H1 (cell line): Measurements from ENCODE around the gene PDK4. TPM values are rescaled to one million over a fixed set of nuclear protein-coding genes. Genes with fewer than 3 reads are reported as not detected.

Experiments used
- CTCF ChIA-PET: fragments of 300-600 bp; sonication (Branson Sonifier 250); formaldehyde crosslinking; loops from one replicate; lab custom pipeline; 2021; ENCODE audit not compliant: partially characterized antibody; lab: Charles Lee
- POLR2A ChIA-PET: fragments of 300-600 bp; sonication (Branson Sonifier 250); formaldehyde crosslinking; loops from one replicate; lab custom pipeline; 2021; ENCODE audit warnings: inconsistent platforms; ENCODE audit not compliant: partially characterized antibody; lab: Charles Lee
- DNase-seq, 2 experiments: peaks; one replicate each; pipeline versions ENCODE4 v3.0.0 to v3.0.0-alpha.2; 2010 to 2022; ENCODE audit warnings: low spot score in 2 of 2, low read depth in 1 of 2, mixed read lengths in 1 of 2
- FAIRE-seq: peaks from 2 replicates; lab custom pipeline; 2011; peaks lifted over from hg19 to GRCh38; lab: Jason Lieb, UNC
- H2AFZ ChIP-seq: 2 replicates; pipeline ENCODE4 v1.8.1; 2012; ENCODE audit warnings: low read length, inconsistent platforms
- H2AK5ac ChIP-seq: 2 replicates; pipeline ENCODE4 v1.6.1; 2013; ENCODE audit warnings: low read depth, low read length
- H2BK120ac ChIP-seq: replicated peaks from 2 replicates; pipeline ENCODE3; 2013; ENCODE audit warnings: low read depth, low read length, inconsistent platforms
- H2BK12ac ChIP-seq: 2 replicates; pipeline ENCODE4 v1.6.1; 2013; ENCODE audit warnings: low read depth, low read length
- H2BK15ac ChIP-seq: 2 replicates; pipeline ENCODE4 v1.6.1; 2013; ENCODE audit warnings: low read length
- H2BK20ac ChIP-seq: 2 replicates; pipeline ENCODE4 v1.6.1; 2013; ENCODE audit warnings: low read length
- H2BK5ac ChIP-seq: 2 replicates; pipeline ENCODE4 v1.6.1; 2013; ENCODE audit warnings: low read depth, low read length
- H3K14ac ChIP-seq: 2 replicates; pipeline ENCODE4 v1.6.1; 2013; ENCODE audit warnings: inconsistent platforms; ENCODE audit not compliant: insufficient read length
- H3K18ac ChIP-seq: 2 replicates; pipeline ENCODE4 v1.6.1; 2013; ENCODE audit warnings: low read length; ENCODE audit errors: extremely low read depth
- H3K23ac ChIP-seq: 2 replicates; pipeline ENCODE4 v1.6.1; 2013; ENCODE audit warnings: inconsistent platforms; ENCODE audit not compliant: insufficient read length
- H3K23me2 ChIP-seq: 2 replicates; pipeline ENCODE4 v1.6.1; 2013; ENCODE audit warnings: low read depth, low read length
- H3K27ac ChIP-seq: 2 replicates; pipeline ENCODE4 v1.6.1; 2011; ENCODE audit warnings: low read depth, low read length, inconsistent platforms
- H3K27me3 ChIP-seq, 4 experiments: replicated peaks in 1 of 4; 1 replicate in 1 of 4; 2 replicates in 3 of 4; pipeline versions ENCODE4 v1.6.1 to v1.8.1; 2011 to 2013; ENCODE audit warnings: low read length in 3 of 4, mild to moderate bottlenecking in 3 of 4, inconsistent platforms in 2 of 4, mixed read lengths in 2 of 4, moderate library complexity in 1 of 4; ENCODE audit not compliant: control insufficient read depth in 3 of 4, insufficient read depth in 3 of 4; ENCODE audit errors: extremely low read depth in 1 of 4
- H3K36me3 ChIP-seq, 4 experiments: 2 replicates each; pipeline versions ENCODE4 v1.6.1 to v1.8.1; 2011 to 2013; ENCODE audit warnings: mild to moderate bottlenecking in 4 of 4, low read length in 3 of 4, moderate library complexity in 2 of 4, control low read depth in 1 of 4, inconsistent platforms in 1 of 4; ENCODE audit not compliant: insufficient read depth in 4 of 4, control insufficient read depth in 2 of 4
- H3K4ac ChIP-seq: replicated peaks from 2 replicates; pipeline ENCODE3; 2013; ENCODE audit warnings: low read length, low read depth, mixed read lengths, inconsistent platforms; ENCODE audit not compliant: insufficient read length
- H3K4me1 ChIP-seq, 4 experiments: replicated peaks in 1 of 4; 1 replicate in 1 of 4; 2 replicates in 3 of 4; pipeline versions ENCODE4 v1.6.1 to v1.8.1; 2011 to 2013; ENCODE audit warnings: low read length in 3 of 4, inconsistent platforms in 2 of 4, mixed read lengths in 1 of 4; ENCODE audit not compliant: insufficient read depth in 4 of 4, control insufficient read depth in 3 of 4
- H3K4me2 ChIP-seq, 2 experiments: 2 replicates each; pipeline versions ENCODE4 v1.6.1 to v1.8.1; 2011 to 2013; ENCODE audit warnings: low read depth in 2 of 2, low read length in 2 of 2, control low read depth in 1 of 2, inconsistent platforms in 1 of 2, mild to moderate bottlenecking in 1 of 2; ENCODE audit not compliant: insufficient read depth in 1 of 2
- H3K4me3 ChIP-seq, 4 experiments: fragments of 200-600, 300-600 bp in 1 of 4; sonication (generic), shearing (Covaris generic), sonication (Bioruptor Twin) in 1 of 4; 2 replicates each; pipeline versions ENCODE4 v1.5.1 to v1.8.1; 2011 to 2016; ENCODE audit warnings: low read length in 4 of 4, low read depth in 3 of 4, control low read depth in 2 of 4, inconsistent platforms in 2 of 4, mild to moderate bottlenecking in 2 of 4, mixed read lengths in 1 of 4, moderate library complexity in 1 of 4; ENCODE audit not compliant: insufficient read depth in 2 of 4; ENCODE audit errors: extremely low read depth in 1 of 4
- H3K56ac ChIP-seq: replicated peaks from 2 replicates; pipeline ENCODE3; 2013; ENCODE audit warnings: low read depth, mild to moderate bottlenecking, mixed read lengths, low read length, inconsistent platforms; ENCODE audit not compliant: insufficient read length
- H3K79me1 ChIP-seq: 2 replicates; pipeline ENCODE4 v1.6.1; 2013; ENCODE audit warnings: low read depth, low read length, control low read depth
- H3K79me2 ChIP-seq, 2 experiments: 2 replicates each; pipeline versions ENCODE4 v1.6.1 to v1.8.1; 2012 to 2013; ENCODE audit warnings: low read length in 2 of 2, mild to moderate bottlenecking in 2 of 2, inconsistent platforms in 1 of 2; ENCODE audit not compliant: insufficient read depth in 2 of 2, control insufficient read depth in 1 of 2
- H3K9ac ChIP-seq, 4 experiments: replicated peaks in 1 of 4; 1 replicate in 1 of 4; 2 replicates in 3 of 4; pipeline versions ENCODE4 v1.6.1 to v1.8.1; 2011 to 2013; ENCODE audit warnings: low read depth in 3 of 4, low read length in 3 of 4, control low read depth in 2 of 4, mild to moderate bottlenecking in 2 of 4, moderate library complexity in 2 of 4, inconsistent platforms in 1 of 4; ENCODE audit errors: extremely low read depth in 1 of 4
- H3K9me3 ChIP-seq, 2 experiments: 2 replicates each; pipeline versions ENCODE4 v1.6.1 to v1.8.1; 2012 to 2013; ENCODE audit warnings: mild to moderate bottlenecking in 2 of 2, moderate library complexity in 2 of 2, control low read depth in 1 of 2, inconsistent platforms in 1 of 2, low read depth in 1 of 2, low read length in 1 of 2, mixed read lengths in 1 of 2; ENCODE audit not compliant: insufficient read depth in 2 of 2
- H4K20me1 ChIP-seq, 2 experiments: replicated peaks in 1 of 2; 2 replicates each; pipeline versions ENCODE3 to v1.8.1; 2011 to 2013; ENCODE audit warnings: inconsistent platforms in 2 of 2, low read length in 2 of 2, mild to moderate bottlenecking in 1 of 2; ENCODE audit not compliant: insufficient read depth in 2 of 2, control insufficient read depth in 1 of 2
- H4K5ac ChIP-seq: 2 replicates; pipeline ENCODE4 v1.6.1; 2013; ENCODE audit warnings: low read length, low read depth, mixed read lengths, inconsistent platforms; ENCODE audit not compliant: insufficient read length
- H4K8ac ChIP-seq: 2 replicates; pipeline ENCODE4 v1.8.0; 2013; ENCODE audit warnings: mild to moderate bottlenecking, moderate library complexity, low read length, inconsistent platforms; ENCODE audit not compliant: insufficient read depth; ENCODE audit errors: extremely low read depth
- H4K91ac ChIP-seq: replicated peaks from 2 replicates; pipeline ENCODE3; 2013; ENCODE audit warnings: low read length, mixed read lengths, inconsistent platforms; ENCODE audit not compliant: insufficient read length
- ATF2 ChIP-seq: IDR thresholded peaks from 2 replicates; pipeline ENCODE4 v1.6.1; 2012; ENCODE audit warnings: low read length, inconsistent platforms
- BCL11A ChIP-seq, 2 experiments: IDR thresholded peaks; one replicate each; pipeline ENCODE4 v1.6.1; 2011; ENCODE audit warnings: low read depth in 2 of 2, low read length in 2 of 2, mild to moderate bottlenecking in 2 of 2
- CBX5 ChIP-seq: fragments of 300-800, 300-1000 bp; sonication (generic); IDR thresholded peaks from 2 replicates; pipeline ENCODE4 v1.7.1; 2016; ENCODE audit warnings: antibody characterized with exemption, low read length, low read depth
- GABPA ChIP-seq: IDR thresholded peaks from 2 replicates; pipeline ENCODE4 v1.6.1; 2011; ENCODE audit warnings: mild to moderate bottlenecking, low read length, moderate library complexity, borderline replicate concordance; ENCODE audit not compliant: insufficient read depth
- HDAC2 ChIP-seq, 2 experiments: fragments of 300-600 bp in 1 of 2; sonication (generic) in 1 of 2; IDR thresholded peaks; 2 replicates each; pipeline ENCODE4 v1.6.1; 2011 to 2012; ENCODE audit warnings: low read depth in 2 of 2, low read length in 2 of 2, mild to moderate bottlenecking in 2 of 2, moderate library complexity in 2 of 2, borderline replicate concordance in 1 of 2, inconsistent platforms in 1 of 2
- MAFK ChIP-seq: IDR thresholded peaks from 2 replicates; pipeline ENCODE4 v1.6.1; 2012; ENCODE audit warnings: low read depth, mild to moderate bottlenecking, improper control_type of control experiment, low read length
- PHF8 ChIP-seq: fragments of 200-600 bp; sonication (generic); conservative IDR thresholded peaks from 2 replicates; pipeline ENCODE4 v1.7.1; 2012; ENCODE audit warnings: low read depth, mild to moderate bottlenecking, inconsistent platforms, low read length, moderate library complexity
- POLR2A ChIP-seq, 2 experiments: IDR thresholded peaks; 1 replicate in 1 of 2; 2 replicates in 1 of 2; pipeline ENCODE4 v1.6.1; 2011; ENCODE audit warnings: low read depth in 2 of 2, low read length in 2 of 2, mild to moderate bottlenecking in 2 of 2; ENCODE audit errors: control extremely low read depth in 1 of 2
- RAD21 ChIP-seq, 2 experiments: IDR thresholded peaks in 1 of 2; conservative IDR thresholded peaks in 1 of 2; 2 replicates each; pipeline ENCODE4 v1.6.1; 2011; ENCODE audit warnings: low read depth in 2 of 2, low read length in 2 of 2, improper control_type of control experiment in 1 of 2, inconsistent platforms in 1 of 2, mild to moderate bottlenecking in 1 of 2, moderate library complexity in 1 of 2
- SAP30 ChIP-seq: fragments of 300-600 bp; sonication (generic); IDR thresholded peaks from 2 replicates; pipeline ENCODE4 v1.7.1; 2012; ENCODE audit warnings: low read length, moderate library complexity, mild to moderate bottlenecking, inconsistent platforms; ENCODE audit not compliant: insufficient read depth, insufficient replicate concordance
- SIN3A ChIP-seq, 2 experiments: IDR thresholded peaks in 1 of 2; conservative IDR thresholded peaks in 1 of 2; 2 replicates each; pipeline ENCODE4 v1.6.1; 2011 to 2012; ENCODE audit warnings: low read length in 2 of 2, improper control_type of control experiment in 1 of 2, low read depth in 1 of 2, mild to moderate bottlenecking in 1 of 2
- SP2 ChIP-seq: IDR thresholded peaks from 2 replicates; pipeline ENCODE4 v1.6.1; 2012; ENCODE audit warnings: mild to moderate bottlenecking, low read length, inconsistent platforms
- WGBS, 2 experiments: shearing (Covaris generic) in 1 of 2; methylation state at CpG; one replicate each; pipeline versions ENCODE4 v1.1.6 to v1.1.7; 2013 to 2015; ENCODE audit warnings: low lambda C conversion rate in 2 of 2, mixed read lengths in 2 of 2, inconsistent platforms in 1 of 2, low coverage in 1 of 2, missing lambda C conversion rate in 1 of 2; ENCODE audit not compliant: insufficient replicate concordance in 2 of 2, insufficient coverage in 1 of 2, insufficient read length in 1 of 2; ENCODE audit errors: extremely low coverage in 1 of 2, missing lambda C conversion rate in 1 of 2; 5-methylcytosine and 5-hydroxymethylcytosine counted together
- polyA plus RNA-seq, 7 experiments: library from polyadenylated mRNA; depleted of rRNA in 3 of 7; stranded (reverse) in 5 of 7; unstranded in 2 of 7; fragments of >200 nt in 5 of 7; fragments of 200-250 nt in 2 of 7; gene quantifications; 1 replicate in 5 of 7; 2 replicates in 1 of 7; 4 replicates in 1 of 7; pipeline versions ENCODE4 v1.2.1 to v1.2.3, GENCODE V29; 2011 to 2013; ENCODE audit warnings: missing spikeins in 2 of 7, mixed read lengths in 2 of 7
- total RNA-seq: library from RNA; stranded (reverse); fragmentation: NEBNext Ultra II Directional; extraction: Animal tissue kit (Norgen Biotek cat#: 25700); gene quantifications from 2 replicates; pipeline ENCODE4 v1.2.1, GENCODE V29; 2021

Gene PDK4
- total and polyA plus RNA-seq, 2 of the 8 experiments (the other 6 are each of a cell fraction or from before 2014, with no cell fraction given), result 0.26 TPM; not detected in 1

- Histone ChIP-seq H3K14ac (no peak overlapping the region), H3K9ac (no peak overlapping the region), H4K8ac (no peak overlapping the region), H4K5ac (no peak overlapping the region), H3K9me3 (no peaks in the 10 kb centered on the region), H2AFZ (no peak overlapping the region), H2BK12ac (no peak overlapping the region), H3K23me2 (no peaks in the 10 kb centered on the region), H2BK5ac (no peak overlapping the region), H2BK15ac (no peak overlapping the region), H3K23ac (no peak overlapping the region), H3K27me3 (no peaks in the 10 kb centered on the region), H3K4me2 (no peak overlapping the region), H3K27ac (no peak overlapping the region), H3K4me3 (no peak overlapping the region), H3K79me2 (no peaks in the 10 kb centered on the region), H2BK120ac (no peak overlapping the region), H3K4me1 (no peaks in the 10 kb centered on the region), H2BK20ac (no peak overlapping the region), H3K36me3 (no peaks in the 10 kb centered on the region), H3K79me1 (no peaks in the 10 kb centered on the region), H3K4ac (no peak overlapping the region), H3K56ac (no peak overlapping the region), H3K18ac (no peak overlapping the region), H4K20me1 (no peaks in the 10 kb centered on the region), H4K91ac (no peak overlapping the region), H2AK5ac (no peak overlapping the region)
- FAIRE-seq, result no peak
- WGBS, 2 experiments, result 94% methylated on average over 1 of the region's 1 CpG; no CpG with 5 or more reads in 1 of the 2 experiments
- DNase-seq, result no peak
- POLR2A ChIA-PET, result no interaction called here
- CTCF ChIA-PET, result interaction anchor here (0.9 to 15.7 kb wide), 13 partner anchors 10 to 371 kb away, joined by 3 to 187 read pairs (median 7); no protein-coding TSS in a partner anchor
- TF ChIP-seq GABPA (no peak), PHF8 (no peak), BCL11A (IDR thresholded peaks at IDR 0.05; ENCODE audit: low read depth in 2 of 2, low read length in 2 of 2) (no peak), SP2 (no peak), ATF2 (no peak), SAP30 (no peak), RAD21 (IDR thresholded peaks at IDR 0.05 in 1 of 2, conservative IDR thresholded peaks at IDR 0.05 in 1 of 2; ENCODE audit: low read depth in 2 of 2, low read length in 2 of 2) (no peak), POLR2A (IDR thresholded peaks at IDR 0.05; ENCODE audit: control extremely low read depth in 1 of 2, low read depth in 2 of 2, low read length in 2 of 2) (no peak), CBX5 (no peak), MAFK (no peak), SIN3A (conservative IDR thresholded peaks at IDR 0.05 in 1 of 2, IDR thresholded peaks at IDR 0.05 in 1 of 2; ENCODE audit: low read depth in 1 of 2, low read length in 2 of 2) (no peak), HDAC2 (IDR thresholded peaks at IDR 0.05; ENCODE audit: borderline replicate concordance in 1 of 2, low read depth in 2 of 2, low read length in 2 of 2) (no peak)
Observed at GRCh38 chr7:95545673-95546072, 50.6 kb downstream of the PDK4 start.
